Adrenal gland (tissue), 5 donors: ENCODE results near the gene C11orf86.

Experiments used
- POLR2A ChIP-seq, 2 donors: fragments of 450-650 bp; IDR thresholded peaks; one replicate each; pipeline ENCODE4 v1.6.1; 2017; ENCODE audit warnings: antibody characterized with exemption in 2 of 2, mild to moderate bottlenecking in 2 of 2, moderate library complexity in 1 of 2
- TF ChIP-seq, protein P1 (sequence below), 6 experiments: fragments of 450-650 bp in 4 of 6; fragments of 200-600 bp in 2 of 6; sonication (generic) in 1 of 6; IDR thresholded peaks; 1 replicate in 5 of 6; 2 replicates in 1 of 6; pipeline versions ENCODE4 v1.5.1 to v1.8.0; 2016 to 2021; ENCODE audit warnings: antibody characterized with exemption in 6 of 6, mild to moderate bottlenecking in 2 of 6, moderate library complexity in 1 of 6
- donor health status: DM: no; HTN: no; CAD: no.

DNA sequence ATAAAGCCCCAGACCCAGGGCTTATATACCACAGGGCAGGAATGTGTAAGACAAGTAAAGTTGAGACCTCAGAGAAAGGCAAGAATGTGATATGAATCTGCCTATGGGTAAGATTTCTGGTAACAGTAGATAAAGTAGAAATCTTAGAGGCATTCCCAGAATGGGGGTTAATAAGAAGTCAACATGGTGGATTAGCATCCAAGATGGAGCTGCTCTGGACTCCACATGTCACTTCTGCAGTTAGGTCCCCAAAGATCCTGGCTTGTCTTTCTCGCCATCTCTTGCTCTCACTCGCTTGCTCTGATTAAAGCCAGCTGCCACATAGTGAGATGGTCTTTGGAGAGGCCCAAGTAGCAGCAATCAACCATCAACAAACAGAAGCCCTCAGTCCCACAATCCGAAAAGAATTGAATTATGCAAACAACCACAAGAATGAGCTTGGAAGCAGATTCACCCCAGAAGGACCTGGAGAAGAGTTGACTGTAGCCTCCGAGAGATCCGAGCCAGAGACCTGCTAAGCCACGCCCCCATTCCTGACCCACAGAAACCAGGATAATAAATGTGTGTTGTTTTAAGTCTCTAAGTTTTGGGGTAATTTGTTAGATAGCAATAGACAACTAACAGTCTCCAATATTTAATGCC, 5.4 kb upstream of the C11orf86 start:
- TF ChIP-seq, protein P1, sequence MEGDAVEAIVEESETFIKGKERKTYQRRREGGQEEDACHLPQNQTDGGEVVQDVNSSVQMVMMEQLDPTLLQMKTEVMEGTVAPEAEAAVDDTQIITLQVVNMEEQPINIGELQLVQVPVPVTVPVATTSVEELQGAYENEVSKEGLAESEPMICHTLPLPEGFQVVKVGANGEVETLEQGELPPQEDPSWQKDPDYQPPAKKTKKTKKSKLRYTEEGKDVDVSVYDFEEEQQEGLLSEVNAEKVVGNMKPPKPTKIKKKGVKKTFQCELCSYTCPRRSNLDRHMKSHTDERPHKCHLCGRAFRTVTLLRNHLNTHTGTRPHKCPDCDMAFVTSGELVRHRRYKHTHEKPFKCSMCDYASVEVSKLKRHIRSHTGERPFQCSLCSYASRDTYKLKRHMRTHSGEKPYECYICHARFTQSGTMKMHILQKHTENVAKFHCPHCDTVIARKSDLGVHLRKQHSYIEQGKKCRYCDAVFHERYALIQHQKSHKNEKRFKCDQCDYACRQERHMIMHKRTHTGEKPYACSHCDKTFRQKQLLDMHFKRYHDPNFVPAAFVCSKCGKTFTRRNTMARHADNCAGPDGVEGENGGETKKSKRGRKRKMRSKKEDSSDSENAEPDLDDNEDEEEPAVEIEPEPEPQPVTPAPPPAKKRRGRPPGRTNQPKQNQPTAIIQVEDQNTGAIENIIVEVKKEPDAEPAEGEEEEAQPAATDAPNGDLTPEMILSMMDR (IDR thresholded peaks at IDR 0.05): no peak
- TF ChIP-seq POLR2A (IDR thresholded peaks at IDR 0.05): no peak
